Stimulated activated CD4-positive, alpha-beta T cell treated with anti-CD3 and anti-CD28 coated beads, Interleukin-1b, Interleukin-23, amount 100 ng/mL, for 48 hours (primary cell): ENCODE data around the gene OTX2.

ENCODE experiments used
- DNase-seq: peaks from one replicate; pipeline ENCODE4 v3.0.0-alpha.2; 2020

OTX2 gene

GRCh38 chr14:56811593-56812363, 1.5 kb upstream of the OTX2 start:
- no peak for DNase-seq

- DNase-seq, result no peak
Measured at GRCh38 chr14:56810836-56811592, 735 bp upstream of the OTX2 start.

GRCh38 chr14:56809270-56810146, 771 bp downstream of the OTX2 start:
- no peak for DNase-seq

DNA sequence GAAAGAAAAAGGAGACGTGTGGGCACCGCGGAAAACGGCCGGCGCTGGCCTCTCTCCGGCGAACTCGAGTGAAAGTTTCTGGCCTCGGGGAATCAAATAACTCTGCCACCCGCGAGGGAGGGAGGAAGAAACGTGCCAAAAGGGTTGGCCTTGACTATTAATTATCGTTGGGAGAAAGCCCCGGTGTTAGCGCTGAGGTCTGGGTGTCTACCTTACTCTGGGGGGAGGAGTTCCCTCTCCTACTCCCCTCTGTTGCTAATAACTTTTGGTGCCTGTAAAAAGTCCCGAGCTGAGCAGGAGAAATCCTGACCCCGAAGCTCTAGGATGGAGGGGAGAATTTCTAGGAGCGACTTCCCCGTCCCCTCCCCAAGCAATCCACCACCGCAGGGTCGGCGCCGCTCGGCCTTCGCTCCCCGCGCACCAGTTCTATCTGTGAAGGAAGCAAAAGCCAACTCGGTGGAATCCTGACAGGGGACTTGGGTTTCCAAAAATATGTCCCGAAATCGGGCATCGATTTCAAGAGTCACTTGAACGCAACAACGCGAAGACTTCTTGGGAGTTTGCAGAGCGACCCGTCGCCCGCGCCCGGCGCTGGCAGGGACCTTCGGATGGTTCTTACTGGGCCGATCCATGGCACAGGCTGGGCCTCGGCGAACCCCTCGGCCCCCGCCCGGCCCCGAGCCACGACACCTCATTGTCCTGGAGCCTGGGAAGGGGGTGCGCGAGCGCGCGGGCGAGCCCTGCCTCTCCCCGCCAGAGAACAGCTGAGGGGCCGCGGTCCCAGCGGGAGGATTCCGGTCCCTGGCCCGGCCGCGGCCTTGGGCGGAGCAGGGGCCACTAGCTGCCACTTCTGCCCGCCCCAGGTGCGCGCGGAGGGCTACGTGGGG, 1.7 kb downstream of the OTX2 start:
- DNase-seq, result no peak

DNA sequence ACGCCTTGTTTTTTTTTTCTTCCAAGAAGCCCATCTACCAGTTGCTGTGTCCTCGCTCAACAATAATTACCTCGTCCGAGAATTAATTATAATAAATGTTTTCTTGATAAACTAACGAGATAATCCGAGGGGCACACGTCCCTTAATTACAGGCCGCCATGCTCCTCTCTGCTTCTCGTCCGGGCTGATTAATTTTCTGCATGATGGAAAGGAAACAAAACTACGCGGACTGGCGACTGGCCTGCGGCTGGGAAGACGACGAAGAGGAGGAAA, 2.2 kb downstream of the OTX2 start:
- DNase-seq, result no peak

DNA sequence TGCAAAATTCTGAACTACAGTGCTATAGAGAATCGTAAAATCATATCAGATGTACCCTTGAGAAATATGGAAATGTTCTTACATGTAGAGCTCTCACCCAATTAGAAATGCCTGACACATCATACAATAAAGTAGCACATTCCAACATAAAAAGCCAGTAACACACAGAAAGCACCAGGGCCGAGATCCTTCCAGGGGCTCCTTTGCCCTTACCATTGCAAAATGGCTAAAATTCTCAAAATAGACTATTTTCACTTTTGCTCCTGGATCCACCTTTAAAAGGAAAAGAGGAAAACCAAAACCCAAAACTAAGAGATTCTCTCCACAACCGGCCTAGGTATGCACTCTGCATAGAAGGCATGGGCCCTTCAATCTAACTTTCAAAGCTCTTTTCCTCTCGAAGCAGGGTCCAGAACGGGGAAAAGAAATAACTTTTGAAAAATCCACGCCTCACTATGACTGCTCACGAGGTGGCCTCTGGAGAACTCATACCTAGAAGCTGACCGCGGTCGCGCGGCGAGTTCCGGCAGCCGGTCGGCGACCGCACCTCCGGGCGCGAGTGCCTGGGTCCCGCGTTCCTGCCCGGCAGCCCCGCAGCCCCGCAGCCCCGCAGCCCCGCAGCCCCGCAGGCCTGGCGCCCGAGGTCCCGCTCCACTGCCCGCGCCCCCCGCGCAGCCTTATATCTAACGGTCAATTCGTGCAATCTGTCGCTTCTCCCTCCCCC, 2.7 kb downstream of the OTX2 start:
- no peak for DNase-seq

DNA sequence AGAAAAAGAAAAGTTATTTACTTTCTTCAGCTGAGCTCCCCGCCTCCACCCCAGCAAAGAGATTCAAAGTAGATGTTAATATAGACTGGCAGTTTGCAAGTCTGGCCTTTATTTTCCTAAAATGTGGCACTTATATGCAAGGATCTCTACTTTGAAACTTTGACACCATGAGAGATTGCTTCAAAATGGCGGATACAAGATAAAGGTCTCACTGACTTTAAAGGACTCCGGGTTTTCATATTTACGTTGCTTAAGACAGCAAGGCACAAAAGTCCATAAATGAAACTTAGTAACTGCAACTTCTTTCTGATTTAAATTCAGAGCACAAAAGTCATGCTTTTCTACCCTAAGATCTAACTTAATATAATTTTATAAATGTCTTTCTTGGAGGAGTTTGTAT, 3.5 kb downstream of the OTX2 start:
- no peak for DNase-seq

- no peak for DNase-seq
Measured at GRCh38 chr14:56805992-56806727, 4.1 kb downstream of the OTX2 start.

DNA sequence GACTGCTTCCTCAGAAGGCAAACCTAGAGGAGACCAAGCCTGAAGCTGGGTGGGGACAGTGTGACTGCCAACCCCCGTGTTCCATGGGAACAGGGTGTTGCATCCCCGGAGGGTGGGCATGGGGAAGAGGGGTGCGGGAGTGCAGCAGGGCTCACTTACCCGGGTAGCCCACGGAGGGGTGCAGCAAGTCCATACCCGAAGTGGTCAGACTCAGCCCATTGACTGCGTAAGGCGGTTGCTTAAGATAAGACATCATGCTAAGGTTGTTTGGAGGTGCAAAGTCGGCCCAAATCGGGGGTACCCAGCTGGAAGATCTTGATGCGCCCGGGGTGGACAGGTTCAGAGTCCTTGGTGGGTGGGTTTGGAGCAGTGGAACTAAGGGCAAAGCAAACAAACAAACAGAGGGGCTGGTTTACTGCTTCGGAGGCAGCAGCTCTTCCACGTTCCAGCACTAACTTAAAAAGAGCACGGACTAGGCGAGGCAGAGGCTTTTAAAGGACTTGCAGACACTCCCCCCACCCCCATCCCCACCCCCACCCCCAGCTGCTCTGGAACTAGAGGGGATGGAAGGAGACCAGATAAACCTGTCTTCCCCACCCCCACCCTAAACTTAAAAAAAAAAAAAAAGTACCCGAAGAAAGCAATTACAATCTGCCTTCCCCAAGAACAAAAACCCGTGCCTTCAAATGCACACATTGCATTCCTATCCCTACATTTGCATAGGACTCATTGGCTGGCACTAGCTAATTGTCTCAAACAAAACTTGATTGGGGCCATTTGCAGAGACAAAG, 4.9 kb downstream of the OTX2 start:
- DNase-seq, result no peak

DNA sequence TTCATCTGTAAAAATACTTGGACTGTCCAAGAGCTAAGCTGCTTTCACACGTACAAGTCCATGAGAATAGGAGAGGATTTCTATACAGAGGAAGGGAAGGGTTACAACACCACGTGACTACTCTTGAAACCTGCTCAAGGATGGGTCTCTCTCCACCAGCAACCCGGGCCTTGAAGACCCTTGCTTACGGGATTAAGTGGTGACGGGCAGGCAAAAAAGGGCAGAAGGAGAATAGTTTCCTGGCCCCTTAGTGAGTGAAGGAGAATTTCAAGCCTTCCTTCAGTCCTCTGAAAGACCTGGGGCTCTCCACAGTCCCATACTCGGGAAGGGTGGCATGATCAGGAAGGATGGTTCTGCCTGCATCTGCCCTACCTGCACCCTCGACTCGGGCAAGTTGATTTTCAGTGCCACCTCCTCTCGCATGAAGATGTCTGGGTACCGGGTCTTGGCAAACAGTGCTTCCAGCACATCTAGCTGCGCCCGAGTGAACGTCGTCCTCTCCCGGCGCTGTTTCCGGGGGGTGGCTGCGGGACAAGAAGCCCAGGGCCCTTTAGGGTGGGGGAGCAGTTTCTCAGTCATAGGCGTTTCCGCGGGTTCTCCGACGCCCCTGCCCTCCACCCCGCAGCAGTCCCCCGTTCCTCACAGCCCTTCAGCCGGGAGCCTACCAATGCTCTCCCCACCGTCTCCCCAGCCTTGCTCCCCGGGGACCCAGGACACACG, 6.3 kb downstream of the OTX2 start:
- DNase-seq, result no peak

DNA sequence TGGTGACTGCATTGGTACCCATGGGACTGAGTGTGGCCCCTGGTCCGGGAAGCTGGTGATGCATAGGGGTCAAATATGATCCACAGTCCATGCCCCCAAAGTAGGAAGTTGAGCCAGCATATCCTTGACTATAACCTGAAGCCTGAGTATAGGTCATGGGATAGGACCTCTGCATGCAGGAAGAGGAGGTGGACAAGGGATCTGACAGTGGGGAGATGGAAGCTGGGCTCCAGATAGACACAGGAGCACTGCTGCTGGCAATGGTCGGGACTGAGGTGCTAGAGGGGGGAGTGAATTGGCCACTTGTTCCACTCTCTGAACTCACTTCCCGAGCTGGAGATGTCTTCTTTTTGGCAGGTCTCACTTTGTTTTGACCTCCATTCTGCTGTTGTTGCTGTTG, 8.4 kb downstream of the OTX2 start:
- DNase-seq, result no peak

- no peak for DNase-seq
Measured at GRCh38 chr14:56799343-56799645, 11.0 kb downstream of the OTX2 start.

GRCh38 chr14:56798447-56799342, 11.6 kb downstream of the OTX2 start:
- no peak for DNase-seq

DNA sequence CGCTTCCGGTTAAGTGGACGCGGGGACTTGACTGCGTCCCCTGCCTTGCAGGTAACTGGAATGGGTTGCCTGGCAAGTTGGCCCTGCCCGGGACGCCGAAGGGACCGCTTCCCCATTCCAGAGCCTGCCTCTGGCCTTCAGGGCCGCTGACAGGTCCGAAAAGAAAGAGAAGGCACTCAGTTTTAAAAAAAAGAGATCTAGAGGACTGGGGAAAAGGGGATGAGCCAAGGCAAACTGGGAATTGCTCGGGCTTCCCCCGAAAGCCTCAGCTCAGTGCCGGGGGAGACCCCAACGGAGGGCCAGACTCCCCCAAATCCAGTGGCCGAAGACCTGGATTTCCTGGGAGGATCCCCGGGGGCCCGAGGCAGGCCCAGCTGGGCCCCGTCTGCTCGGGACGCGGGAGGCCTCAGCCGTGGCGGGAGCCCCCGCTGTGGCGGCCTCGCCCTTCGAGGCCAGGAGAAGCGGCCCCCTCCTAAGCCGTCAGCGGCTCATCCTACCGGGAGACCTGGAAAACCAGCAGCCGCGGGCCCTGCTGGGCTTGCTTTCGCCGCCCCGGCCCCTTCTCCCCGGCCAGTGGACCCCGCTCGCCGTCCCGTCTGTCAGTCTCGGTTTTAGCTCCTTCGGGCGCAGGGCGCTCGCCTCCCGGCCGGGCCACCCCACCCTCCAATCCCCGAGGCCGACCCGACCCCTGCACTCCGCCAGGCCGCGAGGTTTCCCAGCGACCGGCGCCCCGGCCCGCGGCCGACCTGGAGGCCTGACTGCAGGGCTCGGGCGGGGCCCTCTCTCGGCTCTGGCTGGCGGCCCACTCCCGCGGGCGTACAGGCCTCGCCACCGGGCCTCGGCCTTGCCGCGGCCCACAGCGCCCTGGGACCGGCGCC, 12.5 kb downstream of the OTX2 start:
- no peak for DNase-seq

DNA sequence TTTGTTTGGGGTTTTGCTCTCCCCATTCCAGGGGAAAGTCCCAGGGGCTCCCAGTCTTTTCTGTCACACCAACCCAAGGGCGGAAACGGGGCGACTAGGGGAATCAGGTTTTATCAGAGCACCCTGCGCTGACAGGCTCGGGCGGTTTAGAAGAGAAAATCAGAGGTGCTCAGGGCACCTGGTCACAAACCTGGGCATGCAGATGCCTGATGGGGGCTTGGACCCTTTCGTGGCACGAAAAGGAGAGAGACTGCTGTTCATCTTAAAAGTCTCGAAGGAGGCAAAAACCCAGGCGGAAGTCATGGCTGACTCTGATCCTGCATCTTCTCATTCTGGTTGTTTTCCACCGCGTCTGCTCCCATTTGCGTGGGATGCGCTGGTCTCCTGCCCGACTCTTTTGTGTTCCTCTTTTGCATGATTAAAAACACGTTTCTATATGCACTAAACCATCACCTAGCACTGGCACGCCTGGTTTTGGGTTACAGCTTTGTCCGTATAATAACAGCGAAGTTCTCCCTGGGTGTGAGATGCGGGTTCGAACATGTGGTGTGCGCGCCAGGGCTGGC, 13.2 kb downstream of the OTX2 start:
- no peak for DNase-seq

- no peak for DNase-seq
Measured at GRCh38 chr14:56796259-56796658, 14.0 kb downstream of the OTX2 start.

- no peak for DNase-seq
Measured at GRCh38 chr14:56795284-56795622, 15.0 kb downstream of the OTX2 start.
